BLaER1 (cell line): ENCODE results near the gene TFRC.
A peak's percentile ranks its signal among the peaks of the same experiment; 100 is the strongest.
"Not testable (repeated sequence)": the region's sequence is repeated elsewhere in the genome, so short reads cannot be mapped to it uniquely, and the experiment has no call there.

Experiments
- H3K27ac ChIP-seq: shearing (Covaris generic); formaldehyde crosslinking; 2 replicates; pipeline ENCODE4 v1.8.1; 2022
- H3K27me3 ChIP-seq: shearing (Covaris generic); formaldehyde crosslinking; 2 replicates; pipeline ENCODE4 v1.8.1; 2022
- H3K36me3 ChIP-seq: shearing (Covaris generic); formaldehyde crosslinking; 2 replicates; pipeline ENCODE4 v1.8.1; 2022
- H3K4me1 ChIP-seq: shearing (Covaris generic); formaldehyde crosslinking; 2 replicates; pipeline ENCODE4 v1.8.1; 2022
- H3K4me2 ChIP-seq: shearing (Covaris generic); formaldehyde crosslinking; 2 replicates; pipeline ENCODE4 v1.8.1; 2022
- H3K4me3 ChIP-seq: shearing (Covaris generic); formaldehyde crosslinking; 2 replicates; pipeline ENCODE4 v1.8.1; 2022
- H3K9ac ChIP-seq: shearing (Covaris generic); formaldehyde crosslinking; 2 replicates; pipeline ENCODE4 v1.8.1; 2022
- H3K9me3 ChIP-seq: shearing (Covaris generic); formaldehyde crosslinking; 2 replicates; pipeline ENCODE4 v1.8.1; 2022
- H4K20me1 ChIP-seq: shearing (Covaris generic); formaldehyde crosslinking; 2 replicates; pipeline ENCODE4 v1.8.1; 2022
- Cebpa-rat ChIP-seq: shearing (Covaris generic); IDR thresholded peaks from 2 replicates; pipeline ENCODE4 v1.8.1; 2022

Gene TFRC

GRCh38 chr3:196082619-196082971 lies 705 bp upstream of the TFRC start:
- Histone ChIP-seq H3K4me2 (peak overlapping the region; percentile 95), H3K36me3 (peaks cover 6% of the 10 kb centered on the region), H3K4me1 (peaks cover 58% of the 10 kb centered on the region), H3K4me3 (peak overlapping the region; percentile 86), H4K20me1 (peaks cover 41% of the 10 kb centered on the region), H3K9me3 (no peaks in the 10 kb centered on the region), H3K27ac (no peak overlapping the region), H3K27me3 (no peaks in the 10 kb centered on the region), H3K9ac (peak overlapping the region; percentile 95; the same call in 1 of the 2 replicates)
- peak; percentile 31; the same call in 1 of the 2 replicates for TF ChIP-seq Cebpa-rat

GRCh38 chr3:196081002-196081833 lies 672 bp downstream of the TFRC start:
- no peak for TF ChIP-seq Cebpa-rat
- H3K4me1 ChIP-seq = peaks cover 52% of the 10 kb centered on the region

GRCh38 chr3:196080101-196080846 lies 1.6 kb downstream of the TFRC start:
- not testable (repeated sequence) for H3K9me3 ChIP-seq, H3K27me3 ChIP-seq
- Histone ChIP-seq H3K36me3 (peaks cover 24% of the 10 kb centered on the region), H4K20me1 (peaks cover 64% of the 10 kb centered on the region), H3K4me1 (peaks cover 43% of the 10 kb centered on the region), H3K9ac (peak overlapping the region; percentile 95), H3K27ac (peak overlapping the region; percentile 96), H3K4me3 (peak overlapping the region; percentile 86), H3K4me2 (peak overlapping the region; percentile 95)

More at GRCh38 chr3:196081002-196081833, 672 bp downstream of the TFRC start:
- Histone ChIP-seq H4K20me1 (peaks cover 55% of the 10 kb centered on the region), H3K9ac (peak overlapping the region; percentile 95), H3K27ac (peak overlapping the region; percentile 96), H3K4me3 (peak overlapping the region; percentile 86), H3K4me2 (peak overlapping the region; percentile 95), H3K27me3 (no peaks in the 10 kb centered on the region), H3K36me3 (peaks cover 14% of the 10 kb centered on the region), H3K9me3 (no peaks in the 10 kb centered on the region)

GRCh38 chr3:196079682-196080081 lies 2.2 kb downstream of the TFRC start:
- H3K27ac ChIP-seq = no peak overlapping the region
- TF ChIP-seq Cebpa-rat = no peak
- H3K36me3 ChIP-seq = peaks cover 30% of the 10 kb centered on the region
- peaks cover 39% of the 10 kb centered on the region for H3K4me1 ChIP-seq
- H3K4me3 ChIP-seq = peak overlapping the region; percentile 86
- H4K20me1 ChIP-seq = peaks cover 70% of the 10 kb centered on the region
- H3K9ac ChIP-seq = peak overlapping the region; percentile 95
- H3K9me3 ChIP-seq = no peaks in the 10 kb centered on the region
- H3K27me3 ChIP-seq = no peaks in the 10 kb centered on the region
- H3K4me2 ChIP-seq = peak overlapping the region; percentile 95

- Histone ChIP-seq H3K9me3 (no peaks in the 10 kb centered on the region), H3K27me3 (no peaks in the 10 kb centered on the region), H3K4me3 (no peak overlapping the region), H3K9ac (no peak overlapping the region), H3K36me3 (peaks cover 76% of the 10 kb centered on the region), H3K4me2 (no peak overlapping the region), H3K27ac (no peak overlapping the region), H3K4me1 (peaks cover 29% of the 10 kb centered on the region), H4K20me1 (peaks cover 98% of the 10 kb centered on the region)
- no peak for TF ChIP-seq Cebpa-rat
Measured at GRCh38 chr3:196075013-196075412, 6.9 kb downstream of the TFRC start.

- Histone ChIP-seq H3K4me3 (no peak overlapping the region), H3K27ac (no peak overlapping the region), H3K4me2 (no peak overlapping the region), H3K4me1 (peaks cover 12% of the 10 kb centered on the region), H3K36me3 (peaks cover 86% of the 10 kb centered on the region), H3K9me3 (no peaks in the 10 kb centered on the region), H4K20me1 (peaks cover 98% of the 10 kb centered on the region), H3K9ac (no peak overlapping the region), H3K27me3 (no peaks in the 10 kb centered on the region)
- no peak for TF ChIP-seq Cebpa-rat
Measured at GRCh38 chr3:196073255-196073753, 8.6 kb downstream of the TFRC start.

- Histone ChIP-seq H3K9ac (no peak overlapping the region), H3K27ac (no peak overlapping the region)
- TF ChIP-seq Cebpa-rat = no peak
Measured at GRCh38 chr3:196072313-196072712, 9.6 kb downstream of the TFRC start.

GRCh38 chr3:196068812-196069211 lies 13.1 kb downstream of the TFRC start:
- H3K9ac ChIP-seq, H3K4me1 ChIP-seq, H3K27ac ChIP-seq, H3K4me2 ChIP-seq, H3K4me3 ChIP-seq, H3K9me3 ChIP-seq, H3K27me3 ChIP-seq: not testable (repeated sequence)
- Histone ChIP-seq H3K36me3 (peaks cover 99% of the 10 kb centered on the region), H4K20me1 (peaks cover 82% of the 10 kb centered on the region)

More at GRCh38 chr3:196072313-196072712, 9.6 kb downstream of the TFRC start:
- Histone ChIP-seq H3K9me3 (no peaks in the 10 kb centered on the region), H4K20me1 (peaks cover 98% of the 10 kb centered on the region), H3K4me2 (no peak overlapping the region), H3K36me3 (peaks cover 96% of the 10 kb centered on the region), H3K4me1 (peaks cover 7% of the 10 kb centered on the region; the same call in 1 of the 2 replicates), H3K27me3 (no peaks in the 10 kb centered on the region), H3K4me3 (no peak overlapping the region)

- H3K4me3 ChIP-seq = no peak overlapping the region
- no peaks in the 10 kb centered on the region for H3K27me3 ChIP-seq
- no peak overlapping the region for H3K27ac ChIP-seq
- no peak for TF ChIP-seq Cebpa-rat
- H3K9me3 ChIP-seq = no peaks in the 10 kb centered on the region
- peaks cover 100% of the 10 kb centered on the region for H3K36me3 ChIP-seq
- no peaks in the 10 kb centered on the region for H3K4me1 ChIP-seq
- peaks cover 75% of the 10 kb centered on the region for H4K20me1 ChIP-seq
- H3K9ac ChIP-seq = no peak overlapping the region
- H3K4me2 ChIP-seq = no peak overlapping the region
Measured at GRCh38 chr3:196067439-196067838, 14.5 kb downstream of the TFRC start.

- no peak overlapping the region for H3K4me2 ChIP-seq
- peaks cover 100% of the 10 kb centered on the region for H3K36me3 ChIP-seq
- H3K27me3 ChIP-seq = no peaks in the 10 kb centered on the region
- no peak overlapping the region for H3K9ac ChIP-seq
- no peak overlapping the region for H3K4me3 ChIP-seq
- H3K9me3 ChIP-seq = no peaks in the 10 kb centered on the region
- H3K4me1 ChIP-seq = no peaks in the 10 kb centered on the region
- no peak overlapping the region for H3K27ac ChIP-seq
- no peak for TF ChIP-seq Cebpa-rat
- peaks cover 70% of the 10 kb centered on the region for H4K20me1 ChIP-seq
Measured at GRCh38 chr3:196063971-196064370, 17.9 kb downstream of the TFRC start.
